HG03469 (cell line): ENCODE data around the gene ELK1.
"Not testable (repeated sequence)": the region's sequence is repeated elsewhere in the genome, so short reads cannot be mapped to it uniquely, and the experiment has no call there.

ENCODE experiments used
- ATAC-seq: cut with Tn5 transposase; IDR thresholded peaks from one replicate; pipeline ENCODE4 v1.9.1; 2021; ENCODE audit warnings: mild to moderate bottlenecking, moderate library complexity, moderate number of reproducible peaks; ENCODE audit not compliant: unreplicated experiment

Gene ELK1, protein sequence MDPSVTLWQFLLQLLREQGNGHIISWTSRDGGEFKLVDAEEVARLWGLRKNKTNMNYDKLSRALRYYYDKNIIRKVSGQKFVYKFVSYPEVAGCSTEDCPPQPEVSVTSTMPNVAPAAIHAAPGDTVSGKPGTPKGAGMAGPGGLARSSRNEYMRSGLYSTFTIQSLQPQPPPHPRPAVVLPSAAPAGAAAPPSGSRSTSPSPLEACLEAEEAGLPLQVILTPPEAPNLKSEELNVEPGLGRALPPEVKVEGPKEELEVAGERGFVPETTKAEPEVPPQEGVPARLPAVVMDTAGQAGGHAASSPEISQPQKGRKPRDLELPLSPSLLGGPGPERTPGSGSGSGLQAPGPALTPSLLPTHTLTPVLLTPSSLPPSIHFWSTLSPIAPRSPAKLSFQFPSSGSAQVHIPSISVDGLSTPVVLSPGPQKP

DNA sequence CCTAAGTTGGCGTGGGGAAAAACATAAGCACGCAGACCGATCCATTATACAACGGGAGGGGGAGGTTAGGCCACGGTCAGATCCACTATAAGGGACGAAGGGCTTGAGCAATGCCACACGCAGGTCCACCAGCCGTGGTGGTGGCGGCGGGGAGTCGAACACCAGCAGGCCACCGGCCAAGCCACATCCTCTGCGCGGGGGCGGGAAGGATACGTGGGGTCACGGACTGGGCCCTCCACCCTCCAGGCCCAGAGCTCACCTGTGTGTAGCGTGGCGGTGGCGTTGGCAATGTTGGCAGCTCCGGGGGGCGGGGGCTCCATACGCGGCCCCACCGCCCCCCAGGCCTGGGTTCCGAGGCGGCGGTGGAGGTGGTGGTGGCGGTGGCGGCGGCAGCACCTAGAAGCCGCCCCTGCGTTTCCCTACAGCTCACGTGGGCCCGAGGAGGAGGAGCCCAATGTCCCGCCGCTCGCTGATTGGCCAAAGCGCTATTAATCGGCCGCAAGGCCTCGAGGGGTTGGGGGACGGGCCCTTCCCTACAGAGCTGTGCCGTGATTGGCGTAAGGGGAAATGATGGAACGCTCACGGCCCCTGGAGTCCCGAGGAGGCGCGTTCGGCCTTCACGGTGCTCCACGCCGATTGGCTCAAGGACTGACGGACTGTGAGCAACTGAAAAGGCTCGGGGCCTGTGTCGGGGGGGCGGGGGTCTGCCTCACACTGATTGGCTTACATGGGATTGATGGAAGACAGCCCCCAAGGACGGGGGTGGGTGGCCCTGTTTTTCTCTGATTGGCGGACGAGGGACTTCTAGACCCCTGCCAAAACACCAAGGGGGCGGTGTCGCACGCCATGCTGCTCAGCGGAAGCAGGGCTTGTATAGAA, at the start of gene ELK1:
Gene ELK1, minus strand, starts transcription at position 400 of the 879 bp plus-strand sequence. CDS start 9,122 bp downstream, outside the sequence.
- peak; percentile 68 for ATAC-seq

DNA sequence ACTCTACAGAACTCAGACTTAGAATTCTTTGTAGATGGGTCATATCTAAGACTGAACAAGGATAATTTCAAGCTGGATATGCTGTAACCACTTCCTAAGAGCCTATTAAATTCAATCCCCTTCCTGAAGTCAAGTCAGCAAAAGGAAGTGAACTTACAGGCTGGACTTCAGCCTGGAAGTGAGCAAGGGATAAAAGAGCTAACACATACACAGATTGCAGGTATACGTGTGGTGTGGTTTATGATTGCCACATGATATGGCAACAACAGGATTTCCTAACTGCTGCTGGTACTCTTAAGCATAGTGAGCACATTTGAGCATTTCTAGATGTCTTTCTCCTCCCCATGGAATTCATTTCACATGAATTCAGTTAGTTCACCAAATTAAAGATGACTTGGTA, 46.8 kb upstream of the ELK1 start:
- no peak for ATAC-seq

DNA sequence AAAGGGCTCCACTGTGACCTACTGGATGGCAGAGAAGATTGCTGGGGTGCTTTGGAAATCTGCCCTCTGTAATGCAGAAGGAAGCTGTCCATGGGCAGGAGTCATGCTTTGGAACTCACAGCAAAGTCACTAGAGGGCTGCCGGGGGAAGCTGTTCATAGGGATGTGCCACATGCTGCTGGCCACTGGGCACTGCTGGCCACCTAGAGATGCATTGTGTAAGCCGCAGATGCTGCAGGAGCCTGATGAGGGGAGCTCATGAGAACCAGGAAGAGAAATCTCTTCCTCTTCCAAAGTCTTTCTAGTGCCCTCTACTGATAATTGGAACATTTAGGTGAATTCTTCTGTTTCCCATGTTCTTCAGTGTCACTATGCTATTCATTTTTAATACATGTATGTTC, 39.8 kb upstream of the ELK1 start:
- no peak for ATAC-seq

DNA sequence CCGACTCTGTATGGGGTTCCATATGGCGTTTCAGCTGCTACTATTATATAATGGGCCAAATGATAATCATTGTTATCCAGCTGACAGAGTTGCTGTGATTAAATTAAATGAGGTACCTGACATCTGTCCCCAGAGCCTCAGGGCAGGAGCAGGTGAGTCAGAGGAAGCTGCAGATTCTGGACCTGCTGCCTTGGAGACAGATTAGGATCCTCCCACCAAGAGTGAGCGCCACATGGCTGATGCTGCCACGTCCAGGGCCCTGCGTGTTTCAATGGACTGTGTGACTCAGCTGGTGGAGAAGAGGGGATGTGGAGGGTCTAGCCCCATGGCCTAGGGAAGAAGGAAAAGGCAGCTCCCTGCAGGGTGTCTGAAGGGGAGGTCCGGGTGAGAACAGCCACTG, 36.9 kb upstream of the ELK1 start:
- ATAC-seq, result no peak

DNA sequence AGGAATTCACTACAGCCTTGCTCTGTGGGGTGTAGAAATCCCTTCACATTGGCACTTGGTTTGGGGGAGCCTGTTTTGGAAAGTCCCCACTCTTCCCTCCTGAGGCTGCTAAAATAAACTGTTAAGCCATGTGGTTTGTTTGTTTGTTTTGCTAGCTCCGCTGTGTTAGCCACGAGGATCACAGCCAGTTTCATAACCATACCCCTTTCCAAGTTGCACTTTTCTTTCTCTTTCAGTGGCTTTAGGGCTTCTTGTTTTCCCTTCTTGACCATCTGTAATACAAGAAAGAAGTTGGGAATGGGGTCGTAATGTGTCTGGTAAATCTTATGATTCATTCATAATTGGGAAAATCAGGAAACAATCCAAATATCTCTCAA, 33.5 kb upstream of the ELK1 start:
- ATAC-seq, result no peak

DNA sequence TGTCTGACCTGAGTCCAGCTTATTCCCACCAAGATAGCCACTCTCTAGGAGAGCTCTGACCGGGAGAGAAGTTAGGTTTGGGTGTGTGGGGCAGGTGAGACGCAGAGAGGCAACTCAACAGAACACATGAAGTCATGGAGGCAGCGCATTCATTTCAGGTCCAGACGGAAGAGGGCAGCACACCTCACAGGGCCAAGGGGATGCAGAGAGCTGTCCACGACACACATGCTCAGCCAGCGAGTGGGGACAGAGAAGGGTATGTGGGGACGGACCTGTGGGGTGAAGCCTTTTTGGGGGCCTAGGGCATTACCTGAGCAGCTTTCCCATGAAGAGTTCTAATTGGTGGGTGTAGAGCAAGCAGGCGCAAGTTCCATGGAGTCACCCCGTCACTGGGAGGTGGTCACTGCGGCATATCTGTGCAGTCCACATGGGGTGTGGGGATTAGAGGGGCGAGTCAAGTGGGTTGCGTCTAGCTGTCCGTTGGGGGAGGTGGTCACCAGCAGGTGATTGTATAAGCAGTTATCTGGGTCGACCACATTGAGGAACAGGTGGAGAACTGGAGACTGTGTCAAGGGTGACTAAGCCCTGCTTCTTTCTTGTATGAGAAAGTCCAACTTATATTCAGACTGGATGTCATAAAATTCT, 32.9 kb upstream of the ELK1 start:
- no peak for ATAC-seq

DNA sequence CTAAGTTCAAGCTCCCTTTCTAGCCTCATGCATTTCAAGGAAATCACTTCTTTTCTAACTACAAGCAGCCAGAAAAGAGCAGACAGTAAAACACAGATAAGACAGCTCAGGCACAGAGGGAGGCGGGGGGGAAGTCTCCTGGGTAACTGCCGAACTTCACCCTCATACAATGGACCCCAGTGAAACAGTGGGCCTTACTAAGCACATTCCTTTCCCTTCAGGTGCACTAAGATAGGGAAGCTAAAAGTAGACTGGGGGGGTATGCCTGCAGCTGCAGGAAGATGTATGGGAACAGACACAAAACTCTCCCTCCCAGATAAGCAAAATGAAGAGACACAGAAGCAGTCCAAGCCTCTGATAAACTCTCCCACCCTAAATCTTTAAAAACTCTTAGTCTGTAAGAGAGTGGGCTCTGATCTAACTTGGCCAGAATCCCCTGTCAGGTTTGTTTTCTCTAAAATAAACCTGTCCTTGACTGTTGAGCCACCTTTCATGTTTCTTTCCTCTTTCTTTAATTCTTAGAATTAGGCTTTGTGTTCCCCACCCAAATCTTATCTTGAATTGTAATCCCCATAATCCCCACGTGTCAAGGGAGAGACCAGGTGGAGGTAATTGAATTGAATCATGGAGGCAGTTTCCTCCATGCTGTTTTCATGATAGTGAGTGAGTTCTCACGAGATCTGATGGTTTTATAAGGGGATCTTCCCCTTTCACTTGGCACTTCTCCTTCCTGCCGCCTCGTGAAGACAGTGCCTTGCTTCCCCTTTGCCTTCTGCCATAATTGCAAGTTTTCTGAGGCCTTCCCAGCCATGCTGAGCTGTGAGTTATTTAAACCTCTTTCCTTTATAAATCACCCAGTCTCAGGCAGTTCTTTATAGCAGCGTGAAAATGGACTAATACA, 25.8 kb upstream of the ELK1 start:
- not testable (repeated sequence) for ATAC-seq

DNA sequence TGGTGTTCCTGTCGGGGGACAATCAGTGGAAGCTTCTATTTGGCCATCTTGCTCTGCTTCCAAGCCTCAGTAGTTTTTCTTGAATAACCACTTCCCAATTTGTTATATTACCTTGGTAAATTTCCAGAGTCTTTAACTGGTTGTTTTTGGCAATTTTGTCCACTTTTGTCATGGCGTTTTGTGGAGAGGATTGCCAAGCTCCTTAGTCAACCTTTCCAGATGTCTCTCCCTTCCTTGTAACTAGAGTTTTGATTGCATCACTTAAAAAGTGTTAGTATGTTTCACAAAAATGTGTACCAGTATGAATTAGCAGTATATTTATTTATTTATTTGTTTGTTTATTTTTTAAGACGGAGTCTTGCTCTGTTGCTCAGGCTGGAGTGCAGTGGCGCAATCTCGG, 24.4 kb upstream of the ELK1 start:
- ATAC-seq, result no peak

DNA sequence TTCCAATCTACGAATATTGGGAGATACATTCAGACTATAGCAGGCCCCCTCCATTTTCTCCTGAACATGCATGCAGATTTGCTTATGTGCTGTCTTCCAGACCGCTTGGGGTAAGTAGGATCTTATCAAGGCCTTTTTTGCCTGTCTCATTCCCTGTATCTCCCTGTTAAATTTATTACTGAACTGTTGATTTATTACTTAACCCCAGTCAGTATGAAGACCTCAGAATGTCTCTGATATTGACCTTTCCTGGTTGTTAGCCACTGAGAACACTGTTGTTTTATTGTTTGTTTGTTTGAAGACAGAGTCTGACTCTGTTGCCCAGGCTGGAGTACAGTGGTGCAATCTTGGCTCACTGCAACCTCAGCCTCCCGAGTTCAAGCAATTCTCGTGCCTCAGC, 15.4 kb upstream of the ELK1 start:
- ATAC-seq, result not testable (repeated sequence)

DNA sequence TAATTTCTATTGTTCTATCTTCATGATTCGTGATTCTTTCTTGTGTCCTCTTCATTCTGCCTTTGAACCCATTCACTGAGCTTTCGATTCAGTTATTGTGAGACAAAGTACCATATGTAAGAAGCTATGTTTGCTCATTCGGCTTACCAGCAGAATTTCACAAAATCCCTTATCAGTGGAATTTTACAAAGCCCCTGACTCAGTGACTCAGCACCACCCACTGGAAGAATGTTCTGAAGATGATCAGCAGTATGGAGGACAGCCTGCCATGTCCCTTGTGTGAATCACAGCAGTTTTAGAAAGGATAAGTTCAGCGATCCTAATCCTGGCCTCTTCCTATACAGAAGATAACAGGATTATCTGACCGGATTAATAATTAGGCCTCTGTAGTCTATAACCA, 14.4 kb upstream of the ELK1 start:
- ATAC-seq, result no peak

DNA sequence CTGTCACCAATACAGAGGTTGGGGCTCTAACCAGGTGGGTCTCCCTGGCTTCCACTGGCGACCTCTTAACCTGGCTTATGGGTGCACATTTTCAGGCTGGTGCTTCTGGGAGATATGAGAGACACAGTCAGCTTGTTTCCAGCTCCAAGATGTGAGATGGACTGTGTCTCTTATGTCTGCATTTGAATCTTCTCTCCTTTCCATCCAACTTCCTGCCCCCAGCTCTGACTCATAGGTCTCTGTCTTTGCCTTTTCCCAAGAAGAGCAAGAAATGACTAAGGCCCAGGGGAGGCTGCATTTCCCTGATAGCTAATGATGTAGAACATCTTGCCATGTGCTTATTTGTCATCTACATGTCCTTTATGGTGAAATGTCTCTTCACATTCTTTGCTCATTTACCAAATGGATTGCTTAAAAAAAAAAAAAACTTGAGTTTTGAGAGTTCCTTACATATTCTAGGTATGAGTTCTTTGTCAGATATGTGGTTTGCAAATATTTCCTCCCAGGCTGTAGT, 11.8 kb upstream of the ELK1 start:
- no peak for ATAC-seq

DNA sequence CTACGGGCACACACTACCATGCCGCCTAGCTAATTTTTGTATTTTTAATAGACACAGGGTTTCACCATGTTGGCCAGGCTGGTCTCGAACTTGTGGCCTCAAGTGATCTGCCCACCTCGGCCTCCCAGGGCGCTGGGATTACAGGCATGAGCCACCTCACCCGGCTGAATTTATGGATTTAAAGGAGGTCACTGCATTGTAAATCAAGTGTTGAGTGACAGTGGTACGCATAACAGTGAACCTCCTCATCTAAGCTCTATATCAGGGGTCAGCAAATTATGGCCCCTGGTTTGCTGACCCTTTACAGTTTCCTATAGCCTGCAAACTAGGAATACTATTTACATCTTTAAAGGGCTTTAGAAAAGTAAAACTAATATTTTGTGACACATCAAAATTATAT, 11.2 kb upstream of the ELK1 start:
- no peak for ATAC-seq

DNA sequence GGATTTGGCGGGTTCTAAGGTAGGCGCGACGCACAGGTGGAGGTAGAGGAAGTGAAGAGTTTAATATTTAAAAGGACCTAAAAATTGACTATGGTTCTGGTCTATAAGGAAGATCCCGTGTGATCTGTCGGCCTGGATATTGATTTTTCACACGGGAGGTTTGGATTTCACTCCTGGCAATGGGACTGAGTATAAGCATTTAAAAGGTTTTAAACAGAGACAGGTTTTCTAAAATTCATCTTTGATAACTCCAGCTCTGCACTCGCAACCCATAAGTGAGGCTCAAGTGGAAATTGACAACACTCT, 9.0 kb upstream of the ELK1 start:
- ATAC-seq, result no peak

DNA sequence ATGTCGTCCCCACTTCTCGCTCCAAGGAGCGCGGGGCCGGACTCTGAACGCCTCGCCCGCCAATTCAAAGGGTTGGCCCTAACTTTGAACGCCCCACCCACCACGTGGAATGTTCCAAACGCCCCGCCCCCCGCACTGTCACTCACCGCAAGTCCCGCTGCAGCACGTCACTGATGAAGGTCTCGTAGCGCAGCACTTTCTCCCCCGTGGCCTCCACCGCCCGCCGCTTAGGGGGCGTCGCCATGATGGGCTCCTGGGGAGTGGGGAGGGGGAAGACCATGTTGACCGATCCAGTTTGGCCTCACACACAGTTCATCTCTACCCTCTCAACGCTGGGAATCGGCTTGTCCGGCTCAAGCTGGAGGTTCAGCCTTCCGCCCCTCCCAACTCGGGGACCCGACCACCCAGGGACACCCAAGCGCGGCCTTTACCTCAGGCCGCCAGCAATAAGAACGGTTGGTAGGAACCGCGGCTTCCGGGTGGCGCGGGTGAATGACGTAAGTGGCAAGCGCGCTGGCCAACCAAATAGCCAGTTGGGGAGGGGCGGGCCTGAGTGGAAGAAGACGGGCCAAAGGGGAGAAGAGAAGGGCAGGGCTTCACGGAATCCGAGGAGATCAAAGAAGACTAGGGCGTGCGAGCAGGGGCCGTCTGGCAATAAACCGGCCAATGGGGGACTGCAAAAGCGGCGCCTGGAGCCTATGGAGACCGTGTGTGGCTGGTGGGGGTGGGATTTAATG, 8.5 kb upstream of the ELK1 start, which contains the start of gene UXT:
Gene UXT, minus strand, starts transcription at position 497 of the 737 bp plus-strand sequence. Its CDS starts 253 bp downstream, at position 244.
- peak; percentile 66 for ATAC-seq

DNA sequence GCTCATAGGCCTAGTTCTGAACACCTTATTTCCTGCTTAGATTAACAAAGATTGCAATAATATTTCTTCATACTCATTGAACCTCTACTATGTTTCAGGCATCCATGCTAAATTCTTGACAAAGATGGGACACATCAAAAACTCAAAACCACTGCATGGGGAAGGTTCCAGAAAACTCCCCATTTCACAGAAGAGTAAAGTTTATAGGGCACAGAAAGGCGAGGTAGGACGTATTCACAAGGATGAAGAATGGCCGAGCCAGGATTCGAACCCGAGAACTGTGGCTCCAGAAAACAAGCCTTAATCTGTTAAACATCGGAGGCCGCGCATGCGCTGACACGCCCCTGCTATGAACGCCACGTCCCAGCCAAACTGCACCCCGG, 7.9 kb upstream of the ELK1 start:
- ATAC-seq, result no peak

DNA sequence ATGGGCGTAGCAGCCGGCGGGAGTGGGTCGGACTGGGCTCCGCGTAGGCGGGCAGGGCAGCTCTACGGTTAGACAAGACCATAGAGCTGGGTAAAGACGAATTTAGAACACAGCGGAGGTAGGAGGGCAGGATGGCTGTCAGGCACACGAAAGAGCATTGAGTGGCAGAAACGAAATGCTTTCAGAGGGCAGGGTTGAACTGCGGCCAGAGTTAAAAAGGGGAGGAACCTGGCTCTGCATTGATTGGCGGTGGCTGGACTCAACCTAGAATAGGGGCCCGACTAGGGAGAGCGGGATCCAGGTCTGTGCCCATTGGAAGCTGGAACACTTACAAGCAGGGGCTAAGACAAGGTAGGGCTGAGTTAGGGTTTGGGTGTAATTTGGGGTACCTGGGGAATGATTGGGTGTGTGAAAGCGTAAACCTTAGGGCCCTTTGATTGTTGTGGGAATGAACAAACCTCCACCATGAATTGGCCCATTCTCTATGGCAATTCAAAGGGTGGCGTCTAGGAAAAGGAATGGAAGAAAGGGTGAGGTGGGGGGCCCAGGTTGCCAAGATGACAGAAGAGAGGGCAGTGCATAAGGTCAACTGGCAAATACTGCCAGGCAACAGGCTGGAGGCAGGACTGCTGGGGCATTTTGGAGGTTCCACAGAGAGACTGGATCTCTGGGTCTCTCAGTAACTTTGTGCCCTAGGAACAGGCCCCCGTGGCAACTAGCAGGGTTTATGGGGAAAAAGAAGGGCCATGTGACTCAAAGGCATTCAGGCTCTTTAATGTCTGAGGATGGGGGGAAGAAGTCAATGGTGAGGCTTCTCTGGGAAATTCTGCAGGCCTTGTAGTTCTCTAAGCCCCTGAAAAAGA, 911 bp upstream of the ELK1 start:
- ATAC-seq, result no peak

DNA sequence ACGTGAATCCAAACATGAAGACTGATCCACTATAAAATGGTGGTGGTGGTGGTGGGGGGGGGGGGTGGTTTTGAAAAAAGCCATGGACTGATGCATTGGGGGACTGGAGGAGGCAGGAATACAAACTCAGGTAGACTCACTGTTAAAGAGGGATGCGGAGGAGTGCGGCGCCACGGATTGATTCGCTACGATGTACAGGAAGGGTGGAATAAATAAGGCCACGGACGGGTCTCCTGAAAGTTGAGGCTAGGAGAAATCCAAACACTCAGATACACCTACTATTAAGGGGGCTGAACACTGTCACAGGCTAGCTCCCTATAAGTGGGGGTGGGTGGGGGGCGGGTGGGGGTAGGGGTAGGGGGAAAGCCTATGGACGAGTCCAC, 591 bp downstream of the ELK1 start:
- ATAC-seq, result no peak

DNA sequence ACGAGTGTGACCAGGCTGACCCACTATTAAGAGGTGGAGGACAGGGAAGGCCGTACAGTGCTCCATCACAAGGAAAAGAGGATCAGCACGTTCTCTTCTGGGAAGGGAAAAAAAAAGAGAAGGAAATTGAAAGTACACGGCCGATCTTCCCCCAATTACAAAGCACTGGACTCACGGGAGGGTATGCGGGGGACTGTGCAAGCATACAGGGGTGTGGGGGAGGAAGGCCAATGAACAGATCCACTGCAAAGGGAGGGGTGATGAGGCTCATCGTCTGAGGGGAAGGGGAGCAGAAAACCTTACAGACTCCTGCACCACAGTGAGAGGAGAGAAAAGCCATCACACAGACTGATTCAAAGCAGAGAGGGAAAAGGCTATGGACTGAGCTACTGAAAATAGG, 1.1 kb downstream of the ELK1 start:
- no peak for ATAC-seq

DNA sequence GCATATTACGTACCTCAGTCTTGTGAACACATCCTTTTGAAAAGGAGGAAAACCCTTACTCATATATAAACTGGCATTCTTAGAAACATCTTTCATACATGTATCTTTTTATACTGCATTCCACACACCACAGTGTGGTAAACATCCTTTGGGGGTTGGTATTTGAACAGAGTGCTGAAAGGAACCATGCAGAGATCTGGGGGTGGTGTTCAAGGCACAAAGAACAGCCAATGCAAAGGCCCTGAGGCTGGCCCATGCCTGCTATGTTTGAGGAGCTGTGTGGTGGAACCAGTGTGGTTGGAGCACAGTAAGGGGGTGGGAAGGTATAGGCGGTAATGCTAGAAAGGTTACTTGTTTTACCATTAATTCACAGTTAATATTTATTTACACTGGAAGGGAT, 2.0 kb downstream of the ELK1 start:
- no peak for ATAC-seq
